Ovary (tissue), 3 donors: ENCODE results near the gene PDCD5.

Source experiments
- CTCF ChIP-seq, 3 donors: fragments of 450-650 bp in 2 of 3; fragments of 200-600 bp in 1 of 3; IDR thresholded peaks; one replicate each; pipeline versions ENCODE4 v1.5.1 to v1.8.0; 2016 to 2022; ENCODE audit warnings: antibody characterized with exemption in 3 of 3, mild to moderate bottlenecking in 1 of 3
- EP300 ChIP-seq: sonication (generic); formaldehyde crosslinking; IDR thresholded peaks from one replicate; pipeline ENCODE4 v1.6.1; 2017; ENCODE audit warnings: antibody characterized with exemption
- POLR2A ChIP-seq: fragments of 450-650 bp; IDR thresholded peaks from one replicate; pipeline ENCODE4 v1.6.1; 2017; ENCODE audit warnings: antibody characterized with exemption, mild to moderate bottlenecking, moderate library complexity
- donor health status: DM: no; HTN: no; CAD: no.

GRCh38 chr19:32581705-32582179, 752 bp downstream of the PDCD5 start:
- TF ChIP-seq CTCF (IDR thresholded peaks at IDR 0.05) (no peak), POLR2A (no peak), EP300 (no peak)
